NCI-H2227 treated with DMSO at 0.1 percent for 48 hours (cell line): ENCODE measurements around the gene UNC45B.
"Not testable (repeated sequence)": the region's sequence is repeated elsewhere in the genome, so short reads cannot be mapped to it uniquely, and the experiment has no call there.

Experiments
- DNase-seq: peaks from one replicate; lab custom pipeline; 2025; lab: John Stamatoyannopoulos, UW

The UNC45B gene

DNA sequence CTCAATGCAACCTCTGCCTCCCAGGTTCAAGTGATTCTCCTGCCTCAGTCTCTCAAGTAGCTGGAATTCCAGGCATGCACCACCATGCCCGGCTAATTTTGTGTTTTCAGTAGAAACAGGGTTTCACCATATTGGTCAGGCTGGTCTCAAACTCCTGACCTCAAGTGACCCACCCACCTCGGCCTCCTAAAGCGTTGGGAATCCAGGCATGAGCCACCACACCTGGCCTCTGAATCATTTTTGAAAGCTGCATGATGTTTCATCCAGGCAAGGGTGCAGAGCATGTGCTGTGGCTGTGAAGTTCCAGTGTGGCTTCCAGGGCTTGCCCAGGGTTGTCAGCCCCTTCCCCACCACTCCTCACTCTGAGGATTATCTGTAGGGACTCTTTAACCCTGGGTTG lies 24.7 kb downstream of the UNC45B start:
- not testable (repeated sequence) for DNase-seq

DNA sequence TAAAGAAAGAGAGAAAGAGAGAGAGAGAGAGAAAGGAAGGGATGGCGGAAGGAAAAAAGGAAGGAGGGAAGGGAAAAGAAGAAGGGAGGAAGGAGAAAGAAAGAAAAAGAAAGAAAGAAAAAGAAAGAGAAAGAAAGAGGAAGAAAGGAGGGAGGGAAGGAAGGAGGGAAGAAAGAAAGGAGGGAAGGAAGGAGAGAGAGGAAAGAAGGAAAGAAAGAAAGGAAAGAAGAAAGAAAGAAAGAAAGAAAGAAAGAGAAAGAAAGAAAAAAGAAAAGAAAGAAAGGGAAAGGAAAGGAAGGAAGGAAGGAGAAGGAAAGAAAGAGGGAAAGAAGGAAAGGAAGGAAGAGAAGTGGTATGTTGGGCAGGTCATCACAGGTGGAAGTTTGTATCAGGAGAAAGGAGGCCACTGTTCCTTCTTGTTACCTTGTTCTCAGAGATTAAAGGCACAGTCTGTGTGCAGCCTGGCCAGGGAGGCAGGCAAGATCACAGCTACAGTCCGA lies 27.3 kb downstream of the UNC45B start:
- DNase-seq, result no peak

GRCh38 chr17:35175638-35176415 lies 28.2 kb downstream of the UNC45B start:
- DNase-seq, result no peak

DNA sequence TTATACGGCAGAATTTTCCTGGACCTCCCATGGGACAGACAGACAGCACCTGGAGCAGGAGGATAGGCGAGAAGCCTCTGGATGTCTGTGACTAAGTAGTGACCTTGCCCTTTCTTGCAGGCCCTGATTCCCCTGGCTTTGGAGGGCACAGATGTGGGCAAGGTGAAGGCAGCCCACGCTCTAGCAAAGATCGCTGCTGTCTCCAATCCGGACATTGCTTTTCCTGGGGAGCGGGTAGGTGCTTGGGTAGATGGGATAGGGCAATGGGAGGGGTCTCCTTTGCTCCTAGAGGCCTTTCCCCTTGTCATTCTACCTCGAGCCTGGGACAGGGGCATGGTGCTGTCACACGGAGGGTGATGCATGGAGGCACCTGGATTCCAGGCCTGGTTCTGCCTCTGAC lies 29.3 kb downstream of the UNC45B start:
- DNase-seq, result no peak

GRCh38 chr17:35179379-35179778 lies 31.8 kb downstream of the UNC45B start:
- not testable (repeated sequence) for DNase-seq

DNA sequence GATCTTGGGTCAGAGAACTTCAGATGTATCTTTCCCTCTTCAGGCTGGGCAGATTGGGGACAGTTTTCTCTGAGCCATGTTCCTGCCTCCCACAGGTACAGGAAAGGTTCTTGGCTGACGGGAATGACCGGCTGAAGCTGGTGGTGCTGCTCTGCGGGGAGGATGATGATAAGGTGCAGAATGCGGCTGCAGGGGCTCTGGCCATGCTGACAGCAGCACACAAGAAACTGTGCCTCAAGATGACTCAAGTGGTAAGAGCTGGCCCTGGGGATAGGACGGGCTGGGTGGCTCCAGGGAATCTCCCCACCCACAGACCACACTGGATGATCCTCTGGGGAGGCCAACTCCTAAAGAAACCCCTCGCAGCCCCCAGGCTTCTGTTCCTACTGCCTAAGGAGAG lies 35.7 kb downstream of the UNC45B start:
- DNase-seq, result no peak

- no peak for DNase-seq
Observed at GRCh38 chr17:35184274-35184673, 36.7 kb downstream of the UNC45B start.

DNA sequence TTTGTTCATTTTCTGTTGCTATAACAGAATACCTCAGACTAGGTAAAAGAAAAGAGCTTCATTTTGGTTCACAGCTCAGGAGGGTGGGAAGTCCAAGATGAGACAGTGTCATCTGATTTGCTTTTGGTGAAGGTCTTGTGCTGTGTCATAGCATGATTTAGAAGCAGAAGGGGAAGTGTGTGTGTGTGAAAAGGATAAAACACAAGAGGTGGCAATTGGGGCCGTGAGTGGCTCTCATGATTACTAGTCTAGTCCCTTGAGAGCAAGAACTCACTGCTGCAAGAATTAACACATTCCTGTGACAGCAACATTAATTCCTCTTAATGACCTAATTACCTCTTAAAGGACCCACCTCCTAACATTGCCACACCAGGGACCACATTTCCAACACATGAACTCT lies 38.2 kb downstream of the UNC45B start:
- DNase-seq, result no peak

DNA sequence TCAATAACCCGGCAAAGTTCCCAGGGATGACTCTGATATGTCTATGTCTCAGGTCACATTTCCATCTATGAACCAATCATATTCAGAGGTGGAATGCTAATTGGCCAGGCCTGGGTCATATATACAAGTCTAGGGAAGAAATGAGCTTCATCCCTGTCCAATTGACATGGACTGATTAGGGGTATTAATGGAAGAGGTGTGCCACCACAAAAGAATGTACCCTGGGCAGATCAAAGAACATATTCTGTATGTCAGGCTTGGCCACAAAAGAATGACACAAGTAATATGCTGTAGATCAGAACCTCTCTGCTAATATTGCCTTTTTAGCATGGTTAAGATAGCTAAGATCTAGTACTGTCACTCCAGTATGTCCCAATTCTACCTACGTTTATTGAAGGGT lies 39.9 kb downstream of the UNC45B start:
- DNase-seq, result no peak

GRCh38 chr17:35188111-35188510 lies 40.5 kb downstream of the UNC45B start:
- no peak for DNase-seq

DNA sequence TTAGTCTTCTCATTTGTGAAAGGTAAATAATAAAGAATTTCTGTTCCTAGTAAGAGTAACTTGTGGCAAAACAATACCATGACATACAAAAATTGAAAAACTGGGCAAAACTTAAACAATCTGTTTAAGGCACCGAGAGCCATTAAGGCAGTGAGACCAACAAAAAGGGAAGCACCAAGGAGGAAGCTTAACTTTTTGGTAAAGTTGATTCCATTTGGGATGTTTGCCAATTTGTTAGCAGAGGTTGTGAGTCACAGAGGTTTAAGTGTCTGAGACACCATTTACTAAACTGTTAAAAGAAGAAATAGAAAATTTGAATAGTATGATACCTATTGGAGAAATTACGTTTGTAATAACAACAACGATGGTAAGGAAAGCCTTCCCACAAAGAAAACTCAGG lies 41.7 kb downstream of the UNC45B start:
- DNase-seq, result no peak

- no peak for DNase-seq
Observed at GRCh38 chr17:35191001-35191695, 43.5 kb downstream of the UNC45B start.

- DNase-seq, result no peak
Observed at GRCh38 chr17:35192708-35193107, 45.1 kb downstream of the UNC45B start.

DNA sequence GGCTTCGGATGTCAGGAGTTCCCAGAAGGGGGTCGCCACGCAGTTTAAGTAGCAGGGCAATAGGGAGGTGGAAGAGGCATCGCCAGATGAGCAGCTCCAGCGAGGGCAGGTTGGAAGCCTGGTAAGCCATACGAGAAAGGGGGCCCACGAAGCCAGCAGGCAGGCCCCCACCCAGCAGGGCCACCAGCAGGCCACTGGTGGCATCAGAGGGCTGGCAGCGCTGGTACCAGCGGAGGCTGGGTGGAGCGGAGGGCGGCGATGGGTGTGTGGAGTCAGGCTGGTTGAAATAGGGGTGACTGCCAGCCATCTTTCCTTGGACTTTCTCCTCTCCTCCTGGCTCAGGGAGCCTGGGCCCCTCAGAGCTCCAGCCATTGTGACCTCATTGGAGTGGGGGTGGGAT lies 46.4 kb downstream of the UNC45B start, which contains the start of gene SLC35G3:
Gene SLC35G3, minus strand, starts transcription at position 393 of the 400 bp plus-strand sequence. Its CDS starts 86 bp downstream, at position 307.
- not testable (repeated sequence) for DNase-seq

- DNase-seq, result not testable (repeated sequence)
Observed at GRCh38 chr17:35195062-35195461, 47.4 kb downstream of the UNC45B start.

- not testable (repeated sequence) for DNase-seq
Observed at GRCh38 chr17:35202582-35202981, 55.0 kb downstream of the UNC45B start.

DNA sequence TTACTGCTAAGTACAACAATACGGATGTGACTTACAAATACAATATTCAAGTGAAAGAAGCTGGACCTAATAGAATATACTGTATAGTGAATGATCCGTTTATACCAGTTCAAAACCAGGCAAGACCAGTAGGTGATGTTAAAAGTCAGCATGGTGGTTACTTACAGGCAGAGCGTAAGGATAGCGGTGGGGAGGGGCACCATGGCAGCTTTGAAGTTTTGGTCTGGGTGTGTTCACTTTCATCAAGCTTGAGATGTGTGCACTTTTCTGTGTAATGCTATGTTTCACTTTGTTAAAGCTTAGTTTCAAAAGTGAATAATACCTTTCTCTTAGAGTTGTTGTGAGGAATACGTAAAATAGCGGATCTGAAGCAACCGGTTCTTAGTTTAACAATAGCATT lies 63.1 kb downstream of the UNC45B start:
- DNase-seq, result no peak

DNA sequence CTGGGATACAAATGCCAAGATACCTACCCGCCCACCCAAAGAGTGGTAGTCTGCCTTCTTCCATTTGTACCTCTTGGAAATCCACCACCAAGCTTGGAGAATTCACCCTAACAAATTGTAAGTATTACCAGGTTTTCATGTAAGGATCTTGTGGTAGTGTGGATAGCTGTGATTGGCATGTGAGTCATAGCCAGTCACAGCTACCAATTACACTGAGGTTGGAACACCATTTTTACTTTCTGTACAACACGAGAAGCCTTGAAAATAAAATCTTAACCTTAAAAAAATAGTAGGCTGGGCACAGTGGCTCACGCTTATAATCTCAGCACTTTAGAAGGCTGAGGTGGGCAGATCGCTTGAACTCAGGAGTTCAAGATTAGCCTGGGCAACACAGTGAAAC lies 65.1 kb downstream of the UNC45B start:
- no peak for DNase-seq

GRCh38 chr17:35213412-35213940 lies 65.9 kb downstream of the UNC45B start:
- no peak for DNase-seq

DNA sequence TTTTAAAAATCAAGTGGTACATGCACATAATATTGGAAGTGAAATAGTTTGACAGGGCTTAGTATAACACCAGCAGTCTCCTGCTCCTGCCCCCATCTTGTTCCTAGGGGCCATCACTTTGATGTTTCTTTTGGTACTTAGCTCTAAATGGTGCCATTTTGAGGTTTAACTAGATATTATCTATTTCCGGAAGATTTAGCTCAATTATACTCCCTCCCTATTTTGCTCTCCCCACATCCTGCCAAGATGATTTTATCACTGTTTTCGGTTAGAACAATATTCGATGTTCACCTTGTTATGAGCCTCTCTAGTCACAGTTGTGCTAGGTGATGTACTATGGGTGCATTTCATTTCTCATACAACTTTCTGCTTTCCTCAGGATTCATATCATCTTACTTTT lies 66.6 kb downstream of the UNC45B start:
- DNase-seq, result no peak

GRCh38 chr17:35214631-35215273 lies 67.1 kb downstream of the UNC45B start:
- DNase-seq, result no peak

- DNase-seq, result no peak
Observed at GRCh38 chr17:35217107-35217506, 69.5 kb downstream of the UNC45B start.
